ENCODE data around the gene TMED9.
"Not testable (repeated sequence)": the region's sequence is repeated elsewhere in the genome, so short reads cannot be mapped to it uniquely, and the experiment has no call there.

TMED9 gene

DNA sequence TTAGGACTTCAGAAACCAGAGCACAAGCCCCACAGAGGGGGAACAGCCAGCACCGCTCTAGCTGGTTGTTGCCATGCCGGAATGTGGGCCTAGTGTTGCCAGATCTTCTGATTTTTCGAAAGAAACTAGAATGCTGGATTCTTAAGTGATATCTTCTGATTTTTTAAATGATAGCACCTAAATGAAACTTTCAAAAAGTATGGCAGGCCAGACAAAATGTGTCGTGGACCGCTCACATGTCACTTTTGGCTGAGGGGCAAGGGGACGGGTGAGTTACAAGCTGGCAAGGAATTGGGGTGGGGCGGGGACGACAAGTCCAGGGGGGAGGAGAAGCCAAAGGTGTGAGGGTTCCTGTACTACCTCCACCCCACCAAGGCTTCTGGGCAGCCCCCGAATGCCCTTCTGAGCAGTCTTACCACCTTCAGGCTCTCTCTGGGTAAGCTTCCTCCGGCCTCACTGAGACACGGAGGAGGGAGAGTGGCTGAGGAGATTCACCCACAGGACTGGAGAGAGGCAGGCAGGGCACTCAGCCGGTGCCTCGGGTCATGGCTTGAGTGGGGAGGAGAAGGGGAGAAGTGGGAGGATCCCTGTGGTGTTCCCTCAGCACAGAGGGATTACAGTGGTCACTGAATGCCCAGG, 18.2 kb downstream of the TMED9 start:
- TF ChIP-seq, protein P1, sequence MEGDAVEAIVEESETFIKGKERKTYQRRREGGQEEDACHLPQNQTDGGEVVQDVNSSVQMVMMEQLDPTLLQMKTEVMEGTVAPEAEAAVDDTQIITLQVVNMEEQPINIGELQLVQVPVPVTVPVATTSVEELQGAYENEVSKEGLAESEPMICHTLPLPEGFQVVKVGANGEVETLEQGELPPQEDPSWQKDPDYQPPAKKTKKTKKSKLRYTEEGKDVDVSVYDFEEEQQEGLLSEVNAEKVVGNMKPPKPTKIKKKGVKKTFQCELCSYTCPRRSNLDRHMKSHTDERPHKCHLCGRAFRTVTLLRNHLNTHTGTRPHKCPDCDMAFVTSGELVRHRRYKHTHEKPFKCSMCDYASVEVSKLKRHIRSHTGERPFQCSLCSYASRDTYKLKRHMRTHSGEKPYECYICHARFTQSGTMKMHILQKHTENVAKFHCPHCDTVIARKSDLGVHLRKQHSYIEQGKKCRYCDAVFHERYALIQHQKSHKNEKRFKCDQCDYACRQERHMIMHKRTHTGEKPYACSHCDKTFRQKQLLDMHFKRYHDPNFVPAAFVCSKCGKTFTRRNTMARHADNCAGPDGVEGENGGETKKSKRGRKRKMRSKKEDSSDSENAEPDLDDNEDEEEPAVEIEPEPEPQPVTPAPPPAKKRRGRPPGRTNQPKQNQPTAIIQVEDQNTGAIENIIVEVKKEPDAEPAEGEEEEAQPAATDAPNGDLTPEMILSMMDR (conservative IDR thresholded peaks at IDR 0.05): no peak
- TF ChIP-seq ZFX (IDR thresholded peaks at IDR 0.05): no peak
- no peak overlapping the region for H3K27ac ChIP-seq

- H3K27ac ChIP-seq: no peak overlapping the region
- TF ChIP-seq, protein P1 (conservative IDR thresholded peaks at IDR 0.05): no peak
- no peak for TF ChIP-seq ZFX (IDR thresholded peaks at IDR 0.05)
Measured at GRCh38 chr5:177610770-177611445, 18.9 kb downstream of the TMED9 start.

DNA sequence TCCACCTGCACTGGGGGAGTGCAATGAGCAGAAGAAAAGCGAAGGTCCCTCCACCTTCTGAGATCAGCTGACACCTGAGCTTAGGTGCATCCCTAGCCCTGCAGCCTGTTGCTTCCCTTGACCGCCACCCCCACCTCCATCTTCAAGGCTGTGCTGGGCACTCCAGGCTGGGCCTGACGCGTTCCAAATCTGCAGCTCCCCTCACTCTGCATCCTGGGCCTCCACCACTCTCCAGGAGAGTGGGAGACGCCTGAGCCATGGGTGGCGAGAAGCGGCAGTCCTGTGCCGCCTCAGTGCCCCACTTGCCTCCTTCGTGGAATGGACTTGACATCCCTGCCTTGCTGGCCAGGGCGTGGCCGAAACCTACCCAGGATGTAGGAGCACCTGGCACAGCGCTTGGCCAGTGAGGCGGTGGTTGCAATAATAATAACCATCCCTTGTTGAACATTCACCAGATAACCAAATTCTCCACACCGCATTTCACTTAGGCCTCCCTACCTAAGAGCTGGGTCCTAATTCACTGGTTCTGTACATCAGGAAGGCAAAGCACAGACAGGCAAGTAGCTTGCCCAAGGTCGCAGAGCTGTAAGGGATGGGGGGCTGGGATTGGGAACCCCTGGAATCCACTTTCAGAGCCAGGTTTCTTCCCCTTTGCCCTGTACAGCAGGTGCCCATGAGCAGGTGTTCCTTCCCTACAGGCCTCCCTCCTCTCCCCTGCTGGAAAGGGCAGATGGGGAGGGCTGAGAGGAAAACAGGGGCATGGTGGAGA, 19.6 kb downstream of the TMED9 start:
- TF ChIP-seq, protein P1 (conservative IDR thresholded peaks at IDR 0.05): no peak
- TF ChIP-seq ZFX (IDR thresholded peaks at IDR 0.05): no peak
- H3K27ac ChIP-seq: no peak overlapping the region

GRCh38 chr5:177612215-177612673, 20.2 kb downstream of the TMED9 start:
- no peak overlapping the region for H3K27ac ChIP-seq
- TF ChIP-seq, protein P1 (conservative IDR thresholded peaks at IDR 0.05): no peak
- no peak for TF ChIP-seq ZFX (IDR thresholded peaks at IDR 0.05)

GRCh38 chr5:177620560-177620959, 28.6 kb downstream of the TMED9 start:
- no peak overlapping the region for H3K27ac ChIP-seq
- TF ChIP-seq ZFX (IDR thresholded peaks at IDR 0.05): no peak
- TF ChIP-seq, protein P1 (conservative IDR thresholded peaks at IDR 0.05): no peak

- H3K27ac ChIP-seq: not testable (repeated sequence)
Measured at GRCh38 chr5:177624172-177624571, 32.2 kb downstream of the TMED9 start.

DNA sequence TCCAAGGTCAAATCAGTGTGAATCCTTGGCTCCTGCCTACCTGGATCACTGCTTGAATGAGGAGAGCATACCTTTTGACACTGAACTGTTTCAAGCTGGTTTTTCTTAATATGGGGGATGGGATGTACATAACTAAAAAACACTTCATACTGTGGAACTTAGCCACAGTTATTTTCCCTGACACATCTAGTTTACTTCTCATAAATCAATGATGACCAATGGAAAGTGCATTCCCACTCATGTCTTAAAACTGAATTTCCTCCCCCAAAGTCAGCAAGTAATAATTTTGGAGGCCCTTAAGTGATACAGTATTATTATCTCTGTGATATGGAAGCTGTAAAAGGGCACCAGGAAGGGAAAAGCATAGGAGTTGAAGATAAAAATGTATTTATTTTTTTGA, 38.2 kb downstream of the TMED9 start:
- H3K27ac ChIP-seq: not testable (repeated sequence)

GRCh38 chr5:177634912-177635311, 42.9 kb downstream of the TMED9 start:
- not testable (repeated sequence) for H3K27ac ChIP-seq

DNA sequence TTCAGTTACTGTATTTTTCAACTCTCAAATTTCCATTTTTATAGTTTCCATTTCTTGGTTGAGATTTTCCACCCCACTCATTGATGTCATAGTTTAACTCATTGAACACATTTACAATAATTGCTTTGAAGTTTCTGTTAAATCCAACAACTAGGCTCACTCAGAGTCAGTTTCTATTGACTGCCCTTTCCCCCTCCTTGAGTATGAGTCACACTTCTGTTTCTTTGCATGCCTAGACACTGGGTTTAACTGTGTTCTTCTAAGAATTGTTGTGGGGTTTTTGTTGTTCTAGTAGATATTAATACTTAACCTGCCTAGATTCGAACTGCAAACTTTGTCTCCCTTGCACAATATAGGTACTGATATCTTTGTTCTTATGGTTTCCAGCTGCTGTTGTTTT, 53.5 kb downstream of the TMED9 start:
- H3K27ac ChIP-seq: not testable (repeated sequence)
